Activated naive CD4-positive, alpha-beta T cell treated with Interleukin-2 at 50 U/mL for 16 hours (primary cell): ENCODE results near the gene TEKT5.

Source experiments
- DNase-seq: peaks from one replicate; pipeline ENCODE4 v3.0.0-alpha.2; 2020

Gene TEKT5

GRCh38 chr16:10606607-10607006, 88.1 kb downstream of the TEKT5 start:
- DNase-seq = no peak

- no peak for DNase-seq
Observed at GRCh38 chr16:10605636-10606035, 89.1 kb downstream of the TEKT5 start.

- no peak for DNase-seq
Observed at GRCh38 chr16:10601444-10602408, 93.0 kb downstream of the TEKT5 start.

- DNase-seq = no peak
Observed at GRCh38 chr16:10600782-10601443, 93.8 kb downstream of the TEKT5 start.

GRCh38 chr16:10599626-10600025, 95.1 kb downstream of the TEKT5 start:
- DNase-seq = no peak

GRCh38 chr16:10598157-10598556, 96.6 kb downstream of the TEKT5 start:
- DNase-seq = no peak

- DNase-seq = no peak
Observed at GRCh38 chr16:10597187-10597601, 97.5 kb downstream of the TEKT5 start.

- DNase-seq = no peak
Observed at GRCh38 chr16:10594312-10594950, 100.3 kb downstream of the TEKT5 start.

GRCh38 chr16:10592611-10593010, 102.1 kb downstream of the TEKT5 start:
- DNase-seq = no peak

- DNase-seq = no peak
Observed at GRCh38 chr16:10590342-10590741, 104.4 kb downstream of the TEKT5 start.

GRCh38 chr16:10589109-10589508, 105.6 kb downstream of the TEKT5 start:
- no peak for DNase-seq

- no peak for DNase-seq
Observed at GRCh38 chr16:10587622-10588021, 107.1 kb downstream of the TEKT5 start.

GRCh38 chr16:10584981-10585438, 109.7 kb downstream of the TEKT5 start:
- no peak for DNase-seq

- no peak for DNase-seq
Observed at GRCh38 chr16:10583269-10583668, 111.5 kb downstream of the TEKT5 start.

GRCh38 chr16:10581507-10581906, 113.2 kb downstream of the TEKT5 start:
- no peak for DNase-seq

- no peak for DNase-seq
Observed at GRCh38 chr16:10580883-10581247, 113.9 kb downstream of the TEKT5 start.

- no peak for DNase-seq
Observed at GRCh38 chr16:10579965-10580882, 114.5 kb downstream of the TEKT5 start, which contains the start of gene EMP2. Gene EMP2, minus strand, starts transcription at chr16:10580598. Its CDS starts 32,981 bp downstream, at chr16:10547617.

GRCh38 chr16:10579575-10579964, 115.2 kb downstream of the TEKT5 start:
- no peak for DNase-seq

- DNase-seq = no peak
Observed at GRCh38 chr16:10578474-10579316, 116.0 kb downstream of the TEKT5 start.
